Measurements from ENCODE around the gene CENPP.

Gene CENPP

DNA sequence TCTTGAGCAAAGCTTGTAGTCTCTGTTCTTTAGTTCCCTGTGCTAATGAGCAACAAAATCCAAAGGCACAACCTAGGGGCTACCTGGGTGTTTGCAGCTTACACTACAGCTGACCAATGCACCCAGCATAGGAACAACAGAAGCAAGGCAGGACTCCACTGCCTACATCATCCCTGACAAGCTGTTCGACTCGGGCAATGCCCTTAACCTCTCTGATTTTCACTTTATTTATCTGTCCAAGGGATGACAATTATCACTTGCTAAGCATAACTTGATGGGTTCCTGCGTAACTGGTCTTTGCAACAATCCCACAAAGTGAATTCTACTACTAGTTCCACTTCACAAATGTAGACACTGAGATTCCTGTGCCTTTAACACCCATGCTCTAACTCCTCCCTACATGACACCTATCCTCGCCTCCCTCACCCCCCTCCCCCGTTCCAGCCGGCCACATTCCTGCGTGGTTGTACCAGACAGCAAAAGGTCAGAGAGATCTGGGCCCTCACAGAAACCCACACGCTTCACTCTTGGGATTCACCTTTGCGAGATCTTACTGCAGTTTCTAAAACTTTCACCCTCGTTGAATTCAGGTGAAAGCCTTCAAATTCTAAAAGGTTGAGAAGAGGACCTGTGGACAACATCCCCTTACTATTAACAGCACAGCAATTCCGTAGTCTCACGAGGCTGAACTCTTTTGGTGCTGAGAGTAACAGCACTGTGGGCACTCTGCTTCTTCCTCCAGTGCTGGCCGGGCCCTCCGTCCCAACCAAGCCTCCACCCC lies 343.2 kb downstream of the CENPP start:
- Histone ChIP-seq H3K9me3 (ENCODE audit: control insufficient read depth, insufficient read depth, low read depth, low read length) (no peaks in the 10 kb centered on the region), H3K4me1 (ENCODE audit: control insufficient read depth, insufficient read depth, low read length) (peaks cover 15% of the 10 kb centered on the region; the same call in 1 of the 2 replicates), H3K27ac (ENCODE audit: low read depth, low read length) (no peak overlapping the region; the same call in 1 of the 2 replicates), H3K4me3 (ENCODE audit: low read depth, low read length) (peak overlapping the region; percentile 98), H3K27me3 (ENCODE audit: control insufficient read depth, insufficient read depth, low read length) (no peaks in the 10 kb centered on the region), H3K9ac (ENCODE audit: low read length) (peak overlapping the region; percentile 80), H3K36me3 (ENCODE audit: control insufficient read depth, insufficient read depth, low read length) (peaks cover 9% of the 10 kb centered on the region)

DNA sequence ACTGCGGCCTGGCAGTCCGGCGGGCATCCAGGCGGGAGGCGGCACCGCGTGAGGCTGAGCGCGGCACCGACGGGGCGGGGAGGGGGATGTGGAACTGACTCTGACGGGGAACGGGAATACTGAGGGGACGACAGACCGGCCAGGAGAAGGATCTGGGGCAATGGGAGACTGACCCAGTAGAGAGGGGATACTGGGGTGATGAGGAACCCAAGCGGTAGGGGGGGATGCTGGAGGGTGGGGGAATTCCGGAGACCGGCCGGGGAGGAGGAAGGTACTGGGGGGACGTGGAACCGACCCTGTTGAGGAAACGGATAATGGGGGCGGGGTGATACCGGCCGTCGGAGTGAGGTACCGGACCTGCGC lies 343.8 kb downstream of the CENPP start:
- peaks cover 6% of the 10 kb centered on the region; the same call in 1 of the 2 replicates for H3K36me3 ChIP-seq (ENCODE audit: control insufficient read depth, insufficient read depth, low read length)
- H3K9ac ChIP-seq (ENCODE audit: low read length), result peak overlapping the region; percentile 80
- H3K4me1 ChIP-seq (ENCODE audit: control insufficient read depth, insufficient read depth, low read length), result peaks cover 9% of the 10 kb centered on the region; the same call in 1 of the 2 replicates
- no peaks in the 10 kb centered on the region for H3K27me3 ChIP-seq (ENCODE audit: control insufficient read depth, insufficient read depth, low read length)
- H3K9me3 ChIP-seq (ENCODE audit: control insufficient read depth, insufficient read depth, low read depth, low read length), result no peaks in the 10 kb centered on the region
- peak overlapping the region; percentile 98 for H3K4me3 ChIP-seq (ENCODE audit: low read depth, low read length)
- H3K27ac ChIP-seq (ENCODE audit: low read depth, low read length), result no peak overlapping the region; the same call in 1 of the 2 replicates
